GM12891 (cell line): ENCODE measurements around the gene EML3.
"Not testable (repeated sequence)": the region's sequence is repeated elsewhere in the genome, so short reads cannot be mapped to it uniquely, and the experiment has no call there.

ENCODE experiments used
- POLR2A ChIP-seq: IDR thresholded peaks from 2 replicates; pipeline ENCODE4 v1.6.1; 2011; ENCODE audit warnings: low read depth, low read length, control low read depth
- POLR2AphosphoS5 ChIP-seq: IDR thresholded peaks from 2 replicates; pipeline ENCODE4 v1.6.1; 2011; ENCODE audit warnings: low read depth, low read length, control low read depth
- SPI1 ChIP-seq: IDR thresholded peaks from 2 replicates; pipeline ENCODE4 v1.6.1; 2011; ENCODE audit warnings: low read depth, low read length, control low read depth
- TAF1 ChIP-seq: IDR thresholded peaks from 2 replicates; pipeline ENCODE4 v1.6.1; 2011; ENCODE audit warnings: low read depth, low read length, control low read depth

GRCh38 chr11:62559626-62560025 lies 52.9 kb downstream of the EML3 start:
- not testable (repeated sequence) for TF ChIP-seq POLR2A, POLR2AphosphoS5, TAF1, SPI1
